GM20431 (cell line): ENCODE data around the gene CCDC12.

Source experiments
- in situ Hi-C: fragments of 300-500 bp; cut with MseI, MboI; formaldehyde crosslinking; loops from one replicate; pipeline ENCODE4 v1.15.0; 2020; ENCODE audit warnings: low sequenced_read_pairs; ENCODE audit not compliant: unreplicated experiment

Gene CCDC12

GRCh38 chr3:46960835-46961234 lies 15.7 kb downstream of the CCDC12 start:
- in situ Hi-C loops: no loop called here

GRCh38 chr3:46960081-46960701 lies 16.4 kb downstream of the CCDC12 start:
- in situ Hi-C loops: no loop called here

GRCh38 chr3:46959161-46959511 lies 17.4 kb downstream of the CCDC12 start:
- in situ Hi-C loops: no loop called here

- in situ Hi-C loops: no loop called here
Measured at GRCh38 chr3:46958467-46959160, 17.9 kb downstream of the CCDC12 start.

GRCh38 chr3:46957092-46957820 lies 19.3 kb downstream of the CCDC12 start:
- in situ Hi-C loops: no loop called here

- in situ Hi-C loops: no loop called here
Measured at GRCh38 chr3:46955801-46956259, 20.7 kb downstream of the CCDC12 start.

- in situ Hi-C loops: no loop called here
Measured at GRCh38 chr3:46955157-46955556, 21.4 kb downstream of the CCDC12 start.

GRCh38 chr3:46954178-46954577 lies 22.4 kb downstream of the CCDC12 start:
- in situ Hi-C loops: no loop called here

GRCh38 chr3:46953234-46954010 lies 23.1 kb downstream of the CCDC12 start:
- in situ Hi-C loops: no loop called here

GRCh38 chr3:46952813-46953212 lies 23.7 kb downstream of the CCDC12 start:
- in situ Hi-C loops: no loop called here

GRCh38 chr3:46950650-46951241 lies 25.8 kb downstream of the CCDC12 start:
- in situ Hi-C loops: no loop called here

GRCh38 chr3:46950177-46950576 lies 26.4 kb downstream of the CCDC12 start:
- in situ Hi-C loops: no loop called here

- in situ Hi-C loops: no loop called here
Measured at GRCh38 chr3:46948830-46949671, 27.5 kb downstream of the CCDC12 start.

GRCh38 chr3:46947981-46948791 lies 28.4 kb downstream of the CCDC12 start:
- in situ Hi-C loops: no loop called here

- in situ Hi-C loops: no loop called here
Measured at GRCh38 chr3:46947546-46947901, 29.0 kb downstream of the CCDC12 start.

GRCh38 chr3:46946856-46947545 lies 29.5 kb downstream of the CCDC12 start:
- in situ Hi-C loops: no loop called here

- in situ Hi-C loops: no loop called here
Measured at GRCh38 chr3:46946416-46946815, 30.1 kb downstream of the CCDC12 start.

GRCh38 chr3:46944191-46944590 lies 32.4 kb downstream of the CCDC12 start:
- in situ Hi-C loops: no loop called here
